Liver (tissue), 9 donors: ENCODE data around the gene RYR1. TPM values are rescaled to one million over a fixed set of nuclear protein-coding genes. Genes with fewer than 3 reads are reported as not detected.

Experiments used
- DNase-seq: peaks from one replicate; pipeline ENCODE4 v3.0.0-alpha.2; 2017; ENCODE audit warnings: low spot score
- H3K27ac ChIP-seq, 2 donors: one replicate each; pipeline ENCODE4 v1.7.0; 2013; ENCODE audit warnings: inconsistent platforms in 2 of 2, low read length in 2 of 2, control low read depth in 1 of 2, low read depth in 1 of 2, mild to moderate bottlenecking in 1 of 2
- H3K27me3 ChIP-seq, 4 donors: one replicate each; pipeline versions ENCODE4 v1.6.1 to v1.7.0; 2013; ENCODE audit warnings: low read length in 3 of 4, inconsistent platforms in 1 of 4, mild to moderate bottlenecking in 1 of 4, moderate library complexity in 1 of 4; ENCODE audit not compliant: control insufficient read depth in 4 of 4, insufficient read depth in 4 of 4
- H3K36me3 ChIP-seq, 4 donors: one replicate each; pipeline versions ENCODE4 v1.6.1 to v1.7.0; 2013; ENCODE audit warnings: low read length in 3 of 4, mild to moderate bottlenecking in 3 of 4, low read depth in 1 of 4, moderate library complexity in 1 of 4; ENCODE audit not compliant: control insufficient read depth in 4 of 4, insufficient read depth in 3 of 4
- H3K4me1 ChIP-seq, 4 donors: one replicate each; pipeline versions ENCODE4 v1.6.1 to v1.7.0; 2013; ENCODE audit warnings: low read length in 3 of 4, mild to moderate bottlenecking in 3 of 4, moderate library complexity in 1 of 4; ENCODE audit not compliant: control insufficient read depth in 4 of 4, insufficient read depth in 4 of 4
- H3K4me3 ChIP-seq, 3 donors: one replicate each; pipeline versions ENCODE4 v1.6.1 to v1.7.0; 2013; ENCODE audit warnings: low read length in 3 of 3, control low read depth in 1 of 3, low read depth in 1 of 3, mild to moderate bottlenecking in 1 of 3
- H3K9ac ChIP-seq, 2 donors: one replicate each; pipeline ENCODE4 v1.7.0; 2013; ENCODE audit warnings: low read length in 2 of 2, mild to moderate bottlenecking in 2 of 2, moderate library complexity in 2 of 2, control low read depth in 1 of 2, low read depth in 1 of 2
- H3K9me3 ChIP-seq, 4 donors: one replicate each; pipeline versions ENCODE4 v1.6.1 to v1.7.0; 2013; ENCODE audit warnings: low read length in 3 of 4; ENCODE audit not compliant: control insufficient read depth in 4 of 4
- ATF3 ChIP-seq: IDR thresholded peaks from 2 replicates; pipeline ENCODE4 v1.6.1; 2016; ENCODE audit warnings: antibody characterized with exemption
- CTCF ChIP-seq: fragments of 150-350 bp; IDR thresholded peaks from 2 replicates; pipeline ENCODE4 v1.5.1; 2017; ENCODE audit warnings: improper control_type of control experiment, low read depth, low read length; ENCODE audit not compliant: missing input control
- EGR1 ChIP-seq, 2 donors: IDR thresholded peaks; 2 replicates each; pipeline ENCODE4 v1.6.1; 2016 to 2018; ENCODE audit warnings: antibody characterized with exemption in 2 of 2, low read depth in 2 of 2
- FOXA1 ChIP-seq: IDR thresholded peaks from 2 replicates; pipeline ENCODE4 v1.6.1; 2016; ENCODE audit warnings: antibody characterized with exemption
- FOXA2 ChIP-seq: IDR thresholded peaks from 2 replicates; pipeline ENCODE4 v1.6.1; 2016; ENCODE audit warnings: antibody characterized with exemption
- GABPA ChIP-seq, 2 donors: IDR thresholded peaks in 1 of 2; conservative IDR thresholded peaks in 1 of 2; 2 replicates each; pipeline ENCODE4 v1.6.1; 2016; ENCODE audit warnings: antibody characterized with exemption in 2 of 2, mild to moderate bottlenecking in 1 of 2, moderate library complexity in 1 of 2
- HNF4A ChIP-seq, 2 donors: conservative IDR thresholded peaks; 2 replicates each; pipeline ENCODE4 v1.6.1; 2016; ENCODE audit warnings: antibody characterized with exemption in 2 of 2, mild to moderate bottlenecking in 2 of 2
- HNF4G ChIP-seq: IDR thresholded peaks from 2 replicates; pipeline ENCODE4 v1.6.1; 2016; ENCODE audit warnings: antibody characterized with exemption
- JUND ChIP-seq, 2 donors: IDR thresholded peaks; 2 replicates each; pipeline ENCODE4 v1.6.1; 2016; ENCODE audit warnings: antibody characterized with exemption in 2 of 2
- MAX ChIP-seq: IDR thresholded peaks from 2 replicates; pipeline ENCODE4 v1.6.1; 2016; ENCODE audit warnings: antibody characterized with exemption
- NR2F2 ChIP-seq: IDR thresholded peaks from 2 replicates; pipeline ENCODE4 v1.6.1; 2016; ENCODE audit warnings: antibody characterized with exemption
- RAD21 ChIP-seq, 2 donors: IDR thresholded peaks; 2 replicates each; pipeline ENCODE4 v1.6.1; 2016; ENCODE audit warnings: antibody characterized with exemption in 2 of 2, mild to moderate bottlenecking in 2 of 2
- RXRA ChIP-seq, 2 donors: IDR thresholded peaks; 2 replicates each; pipeline ENCODE4 v1.6.1; 2017 to 2018; ENCODE audit warnings: antibody characterized with exemption in 2 of 2, mild to moderate bottlenecking in 1 of 2
- SP1 ChIP-seq: IDR thresholded peaks from 2 replicates; pipeline ENCODE4 v1.6.1; 2018; ENCODE audit warnings: antibody characterized with exemption, mild to moderate bottlenecking
- TAF1 ChIP-seq: conservative IDR thresholded peaks from 2 replicates; pipeline ENCODE4 v1.6.1; 2016; ENCODE audit warnings: antibody characterized with exemption, mild to moderate bottlenecking
- YY1 ChIP-seq: IDR thresholded peaks from 2 replicates; pipeline ENCODE4 v1.6.1; 2016; ENCODE audit warnings: antibody characterized with exemption, mild to moderate bottlenecking
- ZBTB33 ChIP-seq: IDR thresholded peaks from 2 replicates; pipeline ENCODE4 v1.6.1; 2016; ENCODE audit warnings: antibody characterized with exemption
- WGBS: extraction: QIAGEN DNeasy Blood & Tissue Kit; methylation state at CpG from one replicate; pipeline ENCODE4 v1.1.7; 2013; 5-methylcytosine and 5-hydroxymethylcytosine counted together
- polyA plus RNA-seq, 2 donors: library from polyadenylated mRNA; stranded (reverse) in 1 of 2; unstranded in 1 of 2; fragments of 200-250 nt in 1 of 2; fragments of >200 nt in 1 of 2; fragmentation: Nextera tagmentation in 1 of 2; extraction: Ambion mirVana in 1 of 2; gene quantifications; one replicate each; pipeline versions ENCODE4 v1.2.1 to v1.2.3, GENCODE V29; 2013 to 2015
- total RNA-seq, 2 donors: library from RNA; depleted of rRNA; stranded (reverse); fragments of >200 nt; gene quantifications; one replicate each; pipeline ENCODE4 v1.2.3, GENCODE V29; 2014
- donor health status: healthy.
- donor health status: healthy.
- donor health status: healthy.
- donor health status: healthy.
- donor health status: healthy.

RYR1 gene
- total and polyA plus RNA-seq, 4 donors: 0.01 to 0.70 (median 0.29) TPM

- Histone ChIP-seq H3K36me3 (no peaks in the 10 kb centered on the region), H3K4me3 (no peak overlapping the region), H3K27me3 (no peaks in the 10 kb centered on the region), H3K9me3 (no peaks in the 10 kb centered on the region), H3K4me1 (peaks cover 0 to 4% (median 0%) of the 10 kb centered on the region in 4 donors), H3K9ac (no peak overlapping the region), H3K27ac (no peak overlapping the region)
- DNase-seq: no peak
- WGBS: 83% methylated on average over 14 of the region's 14 CpGs
- no peak for TF ChIP-seq ATF3
- TF ChIP-seq FOXA1: no peak
These were observed 11.6 kb upstream of the RYR1 start for GRCh38 chr19:38421856-38422255.

DNA sequence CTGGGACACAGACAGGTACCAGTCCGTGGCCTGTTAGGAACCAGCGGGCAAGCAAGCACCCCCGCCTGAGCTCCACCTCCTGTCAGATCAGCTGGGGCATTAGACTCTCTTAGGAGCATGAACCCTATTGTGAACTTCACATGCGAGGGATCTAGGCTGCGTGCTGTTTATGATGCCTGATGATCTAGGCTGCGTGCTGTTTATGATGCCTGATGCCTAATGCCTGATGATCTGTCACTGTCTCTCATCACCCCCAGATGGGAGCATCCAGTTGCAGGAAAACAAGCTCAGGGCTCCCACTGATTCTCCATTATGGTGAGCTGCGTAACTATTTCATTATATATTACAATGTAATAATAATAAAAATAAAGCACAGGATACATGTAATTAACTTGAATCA, 11.1 kb upstream of the RYR1 start:
- Histone ChIP-seq H3K36me3 (no peaks in the 10 kb centered on the region), H3K27ac (no peak overlapping the region), H3K9ac (no peak overlapping the region), H3K4me1 (peaks cover 0 to 4% (median 0%) of the 10 kb centered on the region in 4 donors), H3K4me3 (no peak overlapping the region), H3K27me3 (no peaks in the 10 kb centered on the region), H3K9me3 (no peaks in the 10 kb centered on the region)
- 85% methylated on average over 7 of the region's 7 CpGs for WGBS
- no peak for TF ChIP-seq EGR1 (IDR thresholded peaks at IDR 0.05; ENCODE audit: low read depth in 2 of 2)
- no peak for TF ChIP-seq MAX
- TF ChIP-seq SP1: no peak
- TF ChIP-seq HNF4A (conservative IDR thresholded peaks at IDR 0.05): no peak
- no peak for TF ChIP-seq TAF1
- no peak for TF ChIP-seq RAD21 (IDR thresholded peaks at IDR 0.05)
- no peak for TF ChIP-seq GABPA (IDR thresholded peaks at IDR 0.05 in 1 of 2, conservative IDR thresholded peaks at IDR 0.05 in 1 of 2)
- no peak for TF ChIP-seq FOXA1
- TF ChIP-seq YY1: no peak
- TF ChIP-seq CTCF: no peak
- TF ChIP-seq ATF3: no peak
- DNase-seq: no peak

DNA sequence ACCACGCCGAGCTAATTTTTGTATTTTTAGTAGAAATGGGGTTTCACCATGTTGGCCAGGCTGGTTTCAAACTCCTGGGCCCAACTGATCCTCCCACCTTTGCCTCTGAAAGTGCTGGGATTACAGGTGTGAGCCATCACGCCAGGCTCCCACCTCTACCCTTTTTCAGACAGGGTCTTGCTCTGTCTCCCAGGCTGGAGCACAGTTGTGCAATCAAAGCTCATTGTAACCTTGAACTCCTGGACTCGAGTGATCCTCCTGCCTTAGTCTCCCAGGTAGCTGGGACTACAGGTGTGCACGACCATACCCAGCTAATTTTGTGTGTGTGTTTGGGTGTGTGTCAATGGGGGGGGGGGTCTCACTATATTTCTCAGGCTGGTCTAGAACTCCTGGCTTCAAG, 9.2 kb upstream of the RYR1 start:
- 66% methylated on average over 5 of the region's 5 CpGs for WGBS
- DNase-seq: no peak
- no peaks in the 10 kb centered on the region for H3K36me3 ChIP-seq
- H3K27ac ChIP-seq: no peak overlapping the region
- H3K4me1 ChIP-seq: no peaks in the 10 kb centered on the region
- no peak overlapping the region for H3K9ac ChIP-seq
- no peaks in the 10 kb centered on the region for H3K27me3 ChIP-seq
- no peaks in the 10 kb centered on the region for H3K9me3 ChIP-seq
- no peak overlapping the region for H3K4me3 ChIP-seq
- TF ChIP-seq EGR1 (IDR thresholded peaks at IDR 0.05; ENCODE audit: low read depth in 2 of 2) (no peak), CTCF (no peak), SP1 (no peak), ATF3 (no peak), ZBTB33 (no peak), HNF4A (conservative IDR thresholded peaks at IDR 0.05) (no peak), FOXA1 (no peak), YY1 (no peak), FOXA2 (no peak), MAX (no peak), NR2F2 (no peak), RAD21 (IDR thresholded peaks at IDR 0.05) (no peak), JUND (IDR thresholded peaks at IDR 0.05) (no peak), RXRA (IDR thresholded peaks at IDR 0.05) (no peak), TAF1 (no peak), HNF4G (no peak), GABPA (IDR thresholded peaks at IDR 0.05 in 1 of 2, conservative IDR thresholded peaks at IDR 0.05 in 1 of 2) (no peak)
